Right lobe of liver (tissue), 4 donors: ENCODE results near the gene B4GALT6.

Experiments
- POLR2A ChIP-seq: fragments of 450-650 bp; IDR thresholded peaks from one replicate; pipeline ENCODE4 v1.6.1; 2017; ENCODE audit warnings: antibody characterized with exemption, mild to moderate bottlenecking
- TF ChIP-seq, protein P1 (sequence below), 4 donors: fragments of 200-600 bp in 3 of 4; fragments of 450-650 bp in 1 of 4; IDR thresholded peaks; one replicate each; pipeline versions ENCODE4 v1.5.1 to v1.8.0; 2016 to 2022; ENCODE audit warnings: antibody characterized with exemption in 4 of 4, mild to moderate bottlenecking in 2 of 4
- donor health status: DM: no; HTN: no; CAD: no.
- donor health status: DM: no; HTN: no; CAD: no.
- donor health status: DM: no; HTN: yes; CAD: no.

DNA sequence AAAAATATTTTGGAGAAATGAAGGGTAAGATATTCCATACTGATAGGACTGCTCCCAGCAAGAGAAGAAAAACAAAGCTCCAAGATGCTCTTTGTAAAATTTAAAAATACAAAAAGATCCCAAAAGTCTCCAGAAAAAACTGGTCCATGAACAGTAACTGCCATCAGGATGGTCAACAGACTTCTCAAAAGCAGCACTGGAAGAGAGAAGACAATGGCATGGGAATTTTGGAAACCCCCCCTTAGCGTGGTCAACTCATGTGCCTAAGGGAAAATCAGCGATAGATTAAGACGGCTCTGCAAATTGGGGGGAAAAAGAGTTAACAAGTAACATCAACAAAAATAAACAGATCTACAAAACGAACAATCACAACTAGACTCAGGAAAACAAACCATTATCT lies 23.6 kb downstream of the B4GALT6 start:
- TF ChIP-seq, protein P1, sequence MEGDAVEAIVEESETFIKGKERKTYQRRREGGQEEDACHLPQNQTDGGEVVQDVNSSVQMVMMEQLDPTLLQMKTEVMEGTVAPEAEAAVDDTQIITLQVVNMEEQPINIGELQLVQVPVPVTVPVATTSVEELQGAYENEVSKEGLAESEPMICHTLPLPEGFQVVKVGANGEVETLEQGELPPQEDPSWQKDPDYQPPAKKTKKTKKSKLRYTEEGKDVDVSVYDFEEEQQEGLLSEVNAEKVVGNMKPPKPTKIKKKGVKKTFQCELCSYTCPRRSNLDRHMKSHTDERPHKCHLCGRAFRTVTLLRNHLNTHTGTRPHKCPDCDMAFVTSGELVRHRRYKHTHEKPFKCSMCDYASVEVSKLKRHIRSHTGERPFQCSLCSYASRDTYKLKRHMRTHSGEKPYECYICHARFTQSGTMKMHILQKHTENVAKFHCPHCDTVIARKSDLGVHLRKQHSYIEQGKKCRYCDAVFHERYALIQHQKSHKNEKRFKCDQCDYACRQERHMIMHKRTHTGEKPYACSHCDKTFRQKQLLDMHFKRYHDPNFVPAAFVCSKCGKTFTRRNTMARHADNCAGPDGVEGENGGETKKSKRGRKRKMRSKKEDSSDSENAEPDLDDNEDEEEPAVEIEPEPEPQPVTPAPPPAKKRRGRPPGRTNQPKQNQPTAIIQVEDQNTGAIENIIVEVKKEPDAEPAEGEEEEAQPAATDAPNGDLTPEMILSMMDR (IDR thresholded peaks at IDR 0.05) = no peak
- TF ChIP-seq POLR2A = no peak
